ENCODE data around the gene FZD1. TPM values are rescaled to one million over a fixed set of nuclear protein-coding genes. Genes with fewer than 3 reads are reported as not detected.

Gene FZD1
- total RNA-seq, 2 experiments from 2014 or later = 0.06 to 0.17 TPM

DNA sequence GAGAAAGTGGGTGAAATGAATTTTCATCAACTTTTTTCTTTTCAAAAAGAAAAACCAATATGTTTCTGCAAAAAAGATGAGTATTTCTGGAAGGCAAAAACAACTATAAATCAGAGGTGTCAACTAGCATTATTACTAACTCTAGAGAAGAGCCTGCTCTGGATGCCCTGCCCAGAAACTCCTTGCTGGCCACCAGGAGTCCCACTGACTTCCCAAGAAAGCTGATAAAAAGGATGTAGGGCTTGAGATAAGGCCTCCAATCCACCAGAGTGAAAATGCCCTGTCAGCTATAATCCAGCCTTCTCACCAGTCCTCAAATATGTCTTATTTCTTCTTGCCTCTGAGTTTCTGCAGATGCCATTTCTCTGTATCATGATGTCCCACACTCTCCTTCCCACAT lies 16.7 kb upstream of the FZD1 start:
- Mint-ChIP-seq H3K4me1 (no peaks in the 10 kb centered on the region), H3K27me3 (peaks cover 2% of the 10 kb centered on the region), H3K9me3 (peaks cover 2% of the 10 kb centered on the region), H3K27ac (no peak overlapping the region), H3K36me3 (no peaks in the 10 kb centered on the region), H3K4me3 (no peak overlapping the region)
- DNase-seq = no peak
- ATAC-seq (ENCODE audit: low read depth) = no peak
- POLR2A ChIA-PET = no interaction called here

DNA sequence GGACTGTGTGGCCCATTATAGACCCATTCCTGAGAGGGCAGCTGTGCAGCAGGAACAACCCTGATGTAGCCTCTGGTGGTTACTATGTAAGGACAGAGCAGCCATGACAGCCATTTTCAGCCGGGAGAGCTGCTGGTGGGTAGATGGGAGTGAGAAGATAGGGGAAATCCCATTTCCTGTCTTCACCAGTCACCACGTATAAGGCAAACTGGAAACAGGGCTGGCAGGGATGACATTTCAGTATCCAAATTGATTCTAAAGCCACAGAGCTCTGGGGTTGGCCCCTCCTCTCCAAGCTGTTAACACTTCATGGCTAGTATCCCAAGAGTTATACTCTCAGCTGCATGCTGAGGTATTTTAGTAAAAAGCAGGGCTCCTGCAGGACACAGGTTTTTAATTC lies 15.2 kb upstream of the FZD1 start:
- POLR2A ChIA-PET = no interaction called here
- H3K9me3 Mint-ChIP-seq = peaks cover 2% of the 10 kb centered on the region
- no peaks in the 10 kb centered on the region for H3K36me3 Mint-ChIP-seq
- no peak overlapping the region for H3K27ac Mint-ChIP-seq
- ATAC-seq (ENCODE audit: low read depth) = no peak
- DNase-seq = no peak
- no peak overlapping the region for H3K4me3 Mint-ChIP-seq
- H3K27me3 Mint-ChIP-seq = peaks cover 2% of the 10 kb centered on the region
- no peaks in the 10 kb centered on the region for H3K4me1 Mint-ChIP-seq

DNA sequence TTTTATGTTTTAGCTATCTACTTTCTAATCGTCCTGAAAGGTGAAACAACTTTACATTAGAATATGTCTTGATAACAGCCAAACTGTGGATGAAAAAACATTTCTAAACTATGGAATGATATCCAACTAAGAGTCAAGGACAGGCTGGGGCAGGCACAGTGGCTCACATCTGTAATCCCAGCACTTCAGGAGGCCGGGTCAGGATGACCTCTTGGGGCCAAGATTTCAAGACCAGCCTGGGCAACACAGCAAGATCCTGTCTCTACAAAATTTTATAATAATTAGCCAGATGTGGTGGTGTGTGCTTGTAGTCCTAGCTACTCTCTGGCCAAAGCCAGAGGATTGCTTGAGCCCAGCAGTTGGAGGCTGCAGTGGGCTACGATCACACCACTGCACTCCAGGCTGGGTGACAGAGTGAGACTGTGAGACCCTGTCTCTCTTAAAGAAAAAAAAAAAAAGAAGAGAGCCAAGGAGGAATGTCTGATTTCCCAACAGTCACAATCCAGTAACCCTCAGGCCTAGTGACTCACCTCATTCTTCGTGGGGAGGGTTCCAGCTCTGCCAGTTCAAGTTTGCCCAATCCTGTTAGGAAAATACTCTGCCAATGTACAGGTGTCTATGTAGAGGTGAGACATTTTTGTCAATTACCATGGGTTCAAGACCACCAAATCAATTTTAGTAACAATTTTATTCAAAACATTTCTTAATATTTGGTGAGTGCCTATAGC lies 14.6 kb upstream of the FZD1 start:
- ATAC-seq (ENCODE audit: low read depth) = no peak
- H3K27ac Mint-ChIP-seq = no peak overlapping the region

DNA sequence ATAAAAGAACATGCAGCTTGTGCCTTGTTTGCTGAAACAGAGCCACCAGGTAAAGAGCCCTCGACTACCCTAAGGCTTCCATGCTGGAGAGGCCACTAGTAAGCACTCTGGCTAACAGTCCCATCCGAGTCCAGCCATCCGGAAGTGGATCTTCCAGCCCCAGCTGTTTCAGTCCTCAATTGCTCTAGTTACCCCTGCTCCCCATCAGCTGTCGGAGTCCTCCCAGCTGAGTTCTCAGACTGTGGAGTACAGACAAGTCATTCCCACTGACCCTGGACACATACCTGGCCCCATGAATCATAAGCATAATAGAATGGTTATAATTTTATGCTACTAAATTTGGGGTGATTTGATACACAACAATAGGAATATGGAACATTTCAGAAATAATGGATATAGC lies 13.5 kb upstream of the FZD1 start:
- H3K4me3 Mint-ChIP-seq = no peak overlapping the region
- DNase-seq (no peak), ATAC-seq (ENCODE audit: low read depth) (no peak)
- H3K27ac Mint-ChIP-seq = no peak overlapping the region
- H3K9me3 Mint-ChIP-seq = peaks cover 10% of the 10 kb centered on the region
- no peaks in the 10 kb centered on the region for H3K4me1 Mint-ChIP-seq
- H3K27me3 Mint-ChIP-seq = no peaks in the 10 kb centered on the region
- POLR2A ChIA-PET = no interaction called here
- H3K36me3 Mint-ChIP-seq = no peaks in the 10 kb centered on the region

More for the DNA sequence above, 14.6 kb upstream of the FZD1 start:
- Mint-ChIP-seq H3K4me1 (no peaks in the 10 kb centered on the region), H3K27me3 (peaks cover 2% of the 10 kb centered on the region), H3K4me3 (no peak overlapping the region), H3K36me3 (no peaks in the 10 kb centered on the region), H3K9me3 (peaks cover 3% of the 10 kb centered on the region)
- no peak for DNase-seq
- POLR2A ChIA-PET = no interaction called here

DNA sequence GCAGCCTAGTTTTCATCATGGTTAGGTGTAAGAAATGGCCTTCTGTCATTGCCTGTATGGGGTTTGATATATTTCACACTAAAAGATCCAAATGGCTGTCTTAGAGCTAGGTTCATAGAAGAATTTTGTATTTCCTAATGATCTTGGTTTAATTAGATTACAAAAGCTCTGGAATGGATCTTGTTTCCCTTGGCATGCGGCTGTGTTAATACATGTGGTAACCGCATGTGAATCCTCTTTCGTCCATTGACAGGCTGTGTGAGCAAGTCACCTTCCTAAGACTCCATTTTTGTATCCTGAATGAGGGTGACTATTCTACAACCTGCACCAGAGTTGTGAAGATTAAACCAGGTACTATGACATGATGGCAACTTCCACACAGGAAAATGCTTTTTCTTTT lies 12.4 kb upstream of the FZD1 start:
- no peak for ATAC-seq (ENCODE audit: low read depth)
- no peak for DNase-seq
- H3K4me1 Mint-ChIP-seq = no peaks in the 10 kb centered on the region
- POLR2A ChIA-PET = no interaction called here
- H3K9me3 Mint-ChIP-seq = peaks cover 15% of the 10 kb centered on the region
- no peak overlapping the region for H3K4me3 Mint-ChIP-seq
- H3K27me3 Mint-ChIP-seq = no peaks in the 10 kb centered on the region
- no peaks in the 10 kb centered on the region for H3K36me3 Mint-ChIP-seq
- H3K27ac Mint-ChIP-seq = no peak overlapping the region

DNA sequence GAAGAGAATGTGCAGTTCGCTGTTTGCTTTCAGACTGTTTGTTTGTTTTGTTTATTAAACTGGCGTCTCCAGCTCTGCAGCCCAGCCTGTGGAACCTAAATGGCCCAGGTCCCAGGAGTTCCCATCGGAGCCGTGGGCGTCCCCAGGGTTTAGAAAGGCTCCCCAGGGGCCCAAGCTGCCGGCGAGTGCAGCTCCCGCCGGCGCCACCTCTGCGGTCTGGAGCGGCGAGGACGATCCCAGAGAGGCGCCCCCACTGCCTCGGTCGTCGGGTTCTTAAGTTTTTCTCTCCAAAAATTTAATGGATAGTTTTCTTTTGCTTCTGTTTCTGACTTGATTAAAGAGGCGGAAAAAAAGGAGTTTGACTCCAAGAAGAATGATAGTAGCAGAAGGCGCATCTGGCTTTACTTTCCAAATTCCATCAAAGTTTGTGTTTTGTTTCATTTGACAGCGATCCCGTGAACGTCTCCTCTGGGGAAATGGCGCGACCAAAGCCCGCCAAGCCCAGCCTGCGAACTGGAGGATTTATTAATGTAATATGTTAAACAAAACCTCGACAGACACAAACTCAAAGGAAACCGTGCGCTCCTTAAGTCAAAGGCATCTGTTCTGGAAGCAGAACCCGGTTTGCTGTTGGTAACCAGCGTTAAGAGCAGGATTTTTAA lies 718 bp upstream of the FZD1 start:
- no peak for DNase-seq
- Mint-ChIP-seq H3K36me3 (no peaks in the 10 kb centered on the region), H3K4me1 (peaks cover 9% of the 10 kb centered on the region), H3K27ac (no peak overlapping the region), H3K9me3 (no peaks in the 10 kb centered on the region), H3K4me3 (peak overlapping the region; percentile 88), H3K27me3 (peaks cover 64% of the 10 kb centered on the region)
- POLR2A ChIA-PET = no interaction called here
- no peak for ATAC-seq (ENCODE audit: low read depth)

DNA sequence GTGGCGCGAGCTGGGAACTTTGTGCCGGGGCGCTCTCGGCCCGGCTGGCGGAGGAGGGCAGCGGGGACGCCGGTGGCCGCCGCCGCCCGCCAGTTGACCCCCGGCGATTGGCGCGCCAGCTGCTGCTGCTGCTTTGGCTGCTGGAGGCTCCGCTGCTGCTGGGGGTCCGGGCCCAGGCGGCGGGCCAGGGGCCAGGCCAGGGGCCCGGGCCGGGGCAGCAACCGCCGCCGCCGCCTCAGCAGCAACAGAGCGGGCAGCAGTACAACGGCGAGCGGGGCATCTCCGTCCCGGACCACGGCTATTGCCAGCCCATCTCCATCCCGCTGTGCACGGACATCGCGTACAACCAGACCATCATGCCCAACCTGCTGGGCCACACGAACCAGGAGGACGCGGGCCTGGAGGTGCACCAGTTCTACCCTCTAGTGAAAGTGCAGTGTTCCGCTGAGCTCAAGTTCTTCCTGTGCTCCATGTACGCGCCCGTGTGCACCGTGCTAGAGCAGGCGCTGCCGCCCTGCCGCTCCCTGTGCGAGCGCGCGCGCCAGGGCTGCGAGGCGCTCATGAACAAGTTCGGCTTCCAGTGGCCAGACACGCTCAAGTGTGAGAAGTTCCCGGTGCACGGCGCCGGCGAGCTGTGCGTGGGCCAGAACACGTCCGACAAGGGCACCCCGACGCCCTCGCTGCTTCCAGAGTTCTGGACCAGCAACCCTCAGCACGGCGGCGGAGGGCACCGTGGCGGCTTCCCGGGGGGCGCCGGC lies 870 bp downstream of the FZD1 start:
- POLR2A ChIA-PET = no interaction called here
- Mint-ChIP-seq H3K27ac (no peak overlapping the region), H3K4me1 (peaks cover 9% of the 10 kb centered on the region), H3K9me3 (no peaks in the 10 kb centered on the region), H3K4me3 (peak overlapping the region; percentile 84), H3K36me3 (no peaks in the 10 kb centered on the region), H3K27me3 (peaks cover 65% of the 10 kb centered on the region)
- peak; percentile 46 for DNase-seq
- ATAC-seq (ENCODE audit: low read depth) = peak; percentile 56

DNA sequence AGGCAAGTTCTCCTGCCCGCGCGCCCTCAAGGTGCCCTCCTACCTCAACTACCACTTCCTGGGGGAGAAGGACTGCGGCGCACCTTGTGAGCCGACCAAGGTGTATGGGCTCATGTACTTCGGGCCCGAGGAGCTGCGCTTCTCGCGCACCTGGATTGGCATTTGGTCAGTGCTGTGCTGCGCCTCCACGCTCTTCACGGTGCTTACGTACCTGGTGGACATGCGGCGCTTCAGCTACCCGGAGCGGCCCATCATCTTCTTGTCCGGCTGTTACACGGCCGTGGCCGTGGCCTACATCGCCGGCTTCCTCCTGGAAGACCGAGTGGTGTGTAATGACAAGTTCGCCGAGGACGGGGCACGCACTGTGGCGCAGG lies 1.4 kb downstream of the FZD1 start:
- Mint-ChIP-seq H3K4me1 (peaks cover 9% of the 10 kb centered on the region), H3K27ac (no peak overlapping the region), H3K4me3 (no peak overlapping the region), H3K27me3 (peaks cover 60% of the 10 kb centered on the region), H3K9me3 (no peaks in the 10 kb centered on the region), H3K36me3 (no peaks in the 10 kb centered on the region)
- DNase-seq (no peak), ATAC-seq (ENCODE audit: low read depth) (no peak)
- POLR2A ChIA-PET = no interaction called here

DNA sequence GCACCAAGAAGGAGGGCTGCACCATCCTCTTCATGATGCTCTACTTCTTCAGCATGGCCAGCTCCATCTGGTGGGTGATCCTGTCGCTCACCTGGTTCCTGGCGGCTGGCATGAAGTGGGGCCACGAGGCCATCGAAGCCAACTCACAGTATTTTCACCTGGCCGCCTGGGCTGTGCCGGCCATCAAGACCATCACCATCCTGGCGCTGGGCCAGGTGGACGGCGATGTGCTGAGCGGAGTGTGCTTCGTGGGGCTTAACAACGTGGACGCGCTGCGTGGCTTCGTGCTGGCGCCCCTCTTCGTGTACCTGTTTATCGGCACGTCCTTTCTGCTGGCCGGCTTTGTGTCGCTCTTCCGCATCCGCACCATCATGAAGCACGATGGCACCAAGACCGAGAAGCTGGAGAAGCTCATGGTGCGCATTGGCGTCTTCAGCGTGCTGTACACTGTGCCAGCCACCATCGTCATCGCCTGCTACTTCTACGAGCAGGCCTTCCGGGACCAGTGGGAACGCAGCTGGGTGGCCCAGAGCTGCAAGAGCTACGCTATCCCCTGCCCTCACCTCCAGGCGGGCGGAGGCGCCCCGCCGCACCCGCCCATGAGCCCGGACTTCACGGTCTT lies 1.9 kb downstream of the FZD1 start:
- Mint-ChIP-seq H3K36me3 (no peaks in the 10 kb centered on the region), H3K27ac (no peak overlapping the region), H3K27me3 (peaks cover 55% of the 10 kb centered on the region), H3K4me1 (peaks cover 9% of the 10 kb centered on the region), H3K4me3 (no peak overlapping the region), H3K9me3 (no peaks in the 10 kb centered on the region)
- ATAC-seq (ENCODE audit: low read depth) (no peak), DNase-seq (no peak)
- POLR2A ChIA-PET = no interaction called here

DNA sequence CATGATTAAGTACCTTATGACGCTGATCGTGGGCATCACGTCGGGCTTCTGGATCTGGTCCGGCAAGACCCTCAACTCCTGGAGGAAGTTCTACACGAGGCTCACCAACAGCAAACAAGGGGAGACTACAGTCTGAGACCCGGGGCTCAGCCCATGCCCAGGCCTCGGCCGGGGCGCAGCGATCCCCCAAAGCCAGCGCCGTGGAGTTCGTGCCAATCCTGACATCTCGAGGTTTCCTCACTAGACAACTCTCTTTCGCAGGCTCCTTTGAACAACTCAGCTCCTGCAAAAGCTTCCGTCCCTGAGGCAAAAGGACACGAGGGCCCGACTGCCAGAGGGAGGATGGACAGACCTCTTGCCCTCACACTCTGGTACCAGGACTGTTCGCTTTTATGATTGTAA lies 2.5 kb downstream of the FZD1 start:
- H3K36me3 Mint-ChIP-seq = no peaks in the 10 kb centered on the region
- peaks cover 54% of the 10 kb centered on the region for H3K27me3 Mint-ChIP-seq
- no peak overlapping the region for H3K4me3 Mint-ChIP-seq
- no peak for DNase-seq
- no peaks in the 10 kb centered on the region for H3K9me3 Mint-ChIP-seq
- ATAC-seq (ENCODE audit: low read depth) = no peak
- POLR2A ChIA-PET = no interaction called here
- H3K4me1 Mint-ChIP-seq = peaks cover 9% of the 10 kb centered on the region
- H3K27ac Mint-ChIP-seq = no peak overlapping the region

DNA sequence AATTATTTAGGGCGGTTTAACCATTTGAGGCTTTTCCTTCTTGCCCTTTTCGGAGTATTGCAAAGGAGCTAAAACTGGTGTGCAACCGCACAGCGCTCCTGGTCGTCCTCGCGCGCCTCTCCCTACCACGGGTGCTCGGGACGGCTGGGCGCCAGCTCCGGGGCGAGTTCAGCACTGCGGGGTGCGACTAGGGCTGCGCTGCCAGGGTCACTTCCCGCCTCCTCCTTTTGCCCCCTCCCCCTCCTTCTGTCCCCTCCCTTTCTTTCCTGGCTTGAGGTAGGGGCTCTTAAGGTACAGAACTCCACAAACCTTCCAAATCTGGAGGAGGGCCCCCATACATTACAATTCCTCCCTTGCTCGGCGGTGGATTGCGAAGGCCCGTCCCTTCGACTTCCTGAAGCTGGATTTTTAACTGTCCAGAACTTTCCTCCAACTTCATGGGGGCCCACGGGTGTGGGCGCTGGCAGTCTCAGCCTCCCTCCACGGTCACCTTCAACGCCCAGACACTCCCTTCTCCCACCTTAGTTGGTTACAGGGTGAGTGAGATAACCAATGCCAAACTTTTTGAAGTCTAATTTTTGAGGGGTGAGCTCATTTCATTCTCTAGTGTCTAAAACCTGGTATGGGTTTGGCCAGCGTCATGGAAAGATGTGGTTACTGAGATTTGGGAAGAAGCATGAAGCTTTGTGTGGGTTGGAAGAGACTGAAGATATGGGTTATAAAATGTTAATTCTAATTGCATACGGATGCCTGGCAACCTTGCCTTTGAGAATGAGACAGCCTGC lies 3.1 kb downstream of the FZD1 start:
- ATAC-seq (ENCODE audit: low read depth) (no peak), DNase-seq (no peak)
- H3K27me3 Mint-ChIP-seq = peaks cover 48% of the 10 kb centered on the region
- peaks cover 9% of the 10 kb centered on the region for H3K4me1 Mint-ChIP-seq
- H3K9me3 Mint-ChIP-seq = no peaks in the 10 kb centered on the region
- H3K4me3 Mint-ChIP-seq = no peak overlapping the region
- POLR2A ChIA-PET = no interaction called here
- H3K27ac Mint-ChIP-seq = no peak overlapping the region
- H3K36me3 Mint-ChIP-seq = no peaks in the 10 kb centered on the region

DNA sequence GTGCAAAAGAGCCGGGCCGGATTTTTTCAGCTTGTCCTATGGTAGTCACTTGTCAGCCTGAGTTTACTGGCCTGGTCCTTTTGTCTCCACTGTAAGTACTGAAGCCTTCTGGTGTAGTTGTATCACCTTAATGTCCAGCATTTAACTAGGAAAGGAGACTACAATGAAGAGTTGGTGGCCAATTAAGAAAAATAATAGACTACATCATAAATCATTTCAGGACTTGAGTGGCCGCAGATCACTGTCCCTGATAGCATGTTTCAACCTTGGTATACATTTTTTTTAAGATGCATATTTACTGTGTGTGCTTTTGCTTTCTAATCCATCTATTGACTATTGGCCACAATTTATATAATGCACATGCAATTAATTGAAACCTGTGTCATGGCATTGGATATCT lies 6.1 kb downstream of the FZD1 start:
- POLR2A ChIA-PET = no interaction called here
- ATAC-seq (ENCODE audit: low read depth) = no peak
- no peak overlapping the region for H3K4me3 Mint-ChIP-seq

DNA sequence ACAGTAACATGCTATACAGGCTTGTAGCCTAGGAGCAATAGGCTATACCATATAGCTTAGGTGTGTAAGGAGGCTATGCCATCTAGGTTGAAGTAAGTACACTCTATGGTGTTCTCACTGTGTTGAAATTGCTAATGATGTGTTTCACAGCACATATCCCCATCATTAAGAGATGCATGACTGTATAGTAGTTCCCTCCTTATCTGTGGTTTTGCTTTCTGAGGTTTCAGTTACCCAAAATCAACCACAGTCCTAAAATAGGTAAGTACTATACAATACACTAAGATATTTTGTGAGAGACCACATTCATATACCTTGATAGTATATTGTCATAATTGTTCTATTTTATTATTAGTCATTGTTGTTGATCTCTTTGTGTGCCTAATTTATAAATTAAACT lies 12.7 kb downstream of the FZD1 start:
- Mint-ChIP-seq H3K9me3 (no peaks in the 10 kb centered on the region), H3K27me3 (no peaks in the 10 kb centered on the region), H3K36me3 (no peaks in the 10 kb centered on the region), H3K4me1 (no peaks in the 10 kb centered on the region), H3K4me3 (no peak overlapping the region), H3K27ac (no peak overlapping the region)
- DNase-seq (no peak), ATAC-seq (ENCODE audit: low read depth) (no peak)
- POLR2A ChIA-PET = no interaction called here

More for the DNA sequence above, 6.1 kb downstream of the FZD1 start:
- H3K4me1 Mint-ChIP-seq = no peaks in the 10 kb centered on the region
- peaks cover 26% of the 10 kb centered on the region for H3K27me3 Mint-ChIP-seq
- no peaks in the 10 kb centered on the region for H3K36me3 Mint-ChIP-seq
- H3K9me3 Mint-ChIP-seq = no peaks in the 10 kb centered on the region
- no peak for DNase-seq
- H3K27ac Mint-ChIP-seq = no peak overlapping the region

All from activated naive CD8-positive, alpha-beta T cell treated with anti-CD3 and anti-CD28 coated beads, Interleukin-2, amount 10 ng/mL, durations not matched to agents 7 days and 5 days (primary cell).